ENCODE measurements around the gene KIF6.
A peak's percentile ranks its signal among the peaks of the same experiment; 100 is the strongest.
"Not testable (repeated sequence)": the region's sequence is repeated elsewhere in the genome, so short reads cannot be mapped to it uniquely, and the experiment has no call there.

KIF6 gene

GRCh38 chr6:39731565-39731964 is 6.4 kb upstream of the KIF6 start:
- Histone ChIP-seq H3K9me3 (ENCODE audit: insufficient read depth, low read length) (no peaks in the 10 kb centered on the region), H3K9ac (ENCODE audit: low read length) (no peak overlapping the region), H3K27ac (ENCODE audit: low read depth, low read length) (no peak overlapping the region), H3K36me3 (ENCODE audit: low read length) (no peaks in the 10 kb centered on the region), H3K79me2 (ENCODE audit: insufficient read depth, low read length) (no peaks in the 10 kb centered on the region), H3K4me3 (ENCODE audit: insufficient read depth, low read length, poor library complexity, severe bottlenecking) (no peak overlapping the region), H4K20me1 (ENCODE audit: low read depth, low read length) (no peaks in the 10 kb centered on the region), H3F3A (ENCODE audit: insufficient read depth) (no peaks in the 10 kb centered on the region), H3K4me2 (ENCODE audit: low read depth, low read length, poor library complexity, severe bottlenecking) (no peak overlapping the region), H2AFZ (ENCODE audit: low read depth, low read length, severe bottlenecking) (no peak overlapping the region), H3K27me3 (ENCODE audit: low read length) (no peaks in the 10 kb centered on the region), H3K9me2 (replicated peaks; ENCODE audit: insufficient read depth, low read length) (no peaks in the 10 kb centered on the region)
- no peak for TF ChIP-seq CTCF (IDR thresholded peaks at IDR 0.05; ENCODE audit: insufficient read depth, low read length, poor library complexity, severe bottlenecking)
- TF ChIP-seq EZH2phosphoT487 (conservative IDR thresholded peaks at IDR 0.05; ENCODE audit: low read length): no peak

DNA sequence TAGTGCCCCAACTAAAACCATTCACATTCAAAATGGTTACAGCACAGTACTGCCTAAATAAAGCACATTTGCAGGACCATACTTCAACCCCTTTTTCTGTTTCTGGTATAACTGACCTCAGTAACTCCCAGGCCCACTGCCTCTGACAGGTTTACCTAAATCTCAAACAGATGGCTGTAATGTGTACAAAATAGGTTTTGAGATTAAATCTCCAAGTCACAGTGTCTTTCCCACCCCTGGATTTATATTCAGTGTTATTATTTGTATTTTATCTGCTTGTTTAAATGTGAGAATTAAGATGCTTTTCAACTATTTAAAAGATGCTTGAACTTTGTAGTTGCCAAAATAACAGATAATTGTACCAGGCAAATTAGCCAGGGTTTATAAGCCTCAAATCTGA is 4.7 kb upstream of the KIF6 start:
- Histone ChIP-seq H2AFZ (ENCODE audit: low read depth, low read length, severe bottlenecking) (no peak overlapping the region), H4K20me1 (ENCODE audit: low read depth, low read length) (no peaks in the 10 kb centered on the region), H3K4me2 (ENCODE audit: low read depth, low read length, poor library complexity, severe bottlenecking) (no peak overlapping the region), H3K27me3 (ENCODE audit: low read length) (no peaks in the 10 kb centered on the region), H3K36me3 (ENCODE audit: low read length) (no peaks in the 10 kb centered on the region), H3K9me3 (ENCODE audit: insufficient read depth, low read length) (no peaks in the 10 kb centered on the region), H3K27ac (ENCODE audit: low read depth, low read length) (no peak overlapping the region), H3K4me3 (ENCODE audit: insufficient read depth, low read length, poor library complexity, severe bottlenecking) (no peak overlapping the region), H3K9ac (ENCODE audit: low read length) (no peak overlapping the region), H3K79me2 (ENCODE audit: insufficient read depth, low read length) (no peaks in the 10 kb centered on the region), H3K9me2 (replicated peaks; ENCODE audit: insufficient read depth, low read length) (no peaks in the 10 kb centered on the region), H3F3A (ENCODE audit: insufficient read depth) (no peaks in the 10 kb centered on the region)
- TF ChIP-seq EZH2phosphoT487 (conservative IDR thresholded peaks at IDR 0.05; ENCODE audit: low read length): no peak
- TF ChIP-seq CTCF (IDR thresholded peaks at IDR 0.05; ENCODE audit: insufficient read depth, low read length, poor library complexity, severe bottlenecking): no peak

DNA sequence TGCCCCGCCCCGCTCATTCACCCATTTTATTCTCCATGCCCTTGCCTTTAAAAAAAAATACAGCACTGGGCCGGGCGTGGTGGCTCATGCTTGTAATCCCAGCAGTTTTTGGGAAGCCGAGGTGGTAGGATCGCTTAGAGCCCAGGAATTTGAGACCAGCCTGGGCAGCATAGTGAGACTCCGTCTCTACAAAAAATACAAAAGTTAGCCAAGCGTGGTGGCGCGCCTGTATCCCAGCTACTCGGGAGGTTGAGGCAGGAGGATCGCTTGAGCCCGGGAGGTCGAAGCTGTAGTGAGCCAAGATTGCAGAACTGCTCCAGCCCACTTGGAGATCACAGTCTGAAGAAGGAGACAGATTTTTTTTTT is 407 bp upstream of the KIF6 start:
- Histone ChIP-seq H2AFZ (ENCODE audit: low read depth, low read length, severe bottlenecking) (peak overlapping the region; percentile 67), H3K9me2 (replicated peaks; ENCODE audit: insufficient read depth, low read length) (no peaks in the 10 kb centered on the region), H3K4me2 (ENCODE audit: low read depth, low read length, poor library complexity, severe bottlenecking) (peak overlapping the region; percentile 45), H3K4me3 (ENCODE audit: insufficient read depth, low read length, poor library complexity, severe bottlenecking) (peak overlapping the region; percentile 25), H4K20me1 (ENCODE audit: low read depth, low read length) (no peaks in the 10 kb centered on the region), H3K36me3 (ENCODE audit: low read length) (no peaks in the 10 kb centered on the region), H3K9ac (ENCODE audit: low read length) (no peak overlapping the region), H3K9me3 (ENCODE audit: insufficient read depth, low read length) (no peaks in the 10 kb centered on the region), H3K79me2 (ENCODE audit: insufficient read depth, low read length) (no peaks in the 10 kb centered on the region), H3K27me3 (ENCODE audit: low read length) (no peaks in the 10 kb centered on the region), H3K27ac (ENCODE audit: low read depth, low read length) (no peak overlapping the region), H3F3A (ENCODE audit: insufficient read depth) (no peaks in the 10 kb centered on the region)
- TF ChIP-seq CTCF (IDR thresholded peaks at IDR 0.05; ENCODE audit: insufficient read depth, low read length, poor library complexity, severe bottlenecking) (no peak), EZH2phosphoT487 (conservative IDR thresholded peaks at IDR 0.05; ENCODE audit: low read length) (no peak)

DNA sequence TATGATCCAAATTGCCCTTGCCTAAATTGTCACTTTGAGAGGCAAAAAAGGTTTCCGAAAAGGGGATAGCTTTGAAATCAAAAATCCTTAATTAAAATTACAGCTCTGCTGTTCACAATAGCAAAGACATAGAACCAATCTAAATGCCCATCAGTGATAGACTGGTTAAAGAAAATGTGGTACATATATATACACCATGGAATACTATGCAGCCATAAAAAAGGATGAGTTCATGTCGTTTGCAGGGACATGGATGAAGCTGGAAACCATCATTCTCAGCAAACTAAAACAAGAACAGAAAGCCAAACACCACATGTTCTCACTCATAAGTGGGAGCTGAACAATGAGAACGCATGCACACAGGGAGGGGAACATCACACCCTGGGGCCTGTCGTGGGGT is 1.9 kb downstream of the KIF6 start:
- not testable (repeated sequence) for H3K36me3 ChIP-seq (ENCODE audit: low read length); H3K4me3 ChIP-seq (ENCODE audit: insufficient read depth, low read length, poor library complexity, severe bottlenecking); H2AFZ ChIP-seq (ENCODE audit: low read depth, low read length, severe bottlenecking); H3K27ac ChIP-seq (ENCODE audit: low read depth, low read length); H3K79me2 ChIP-seq (ENCODE audit: insufficient read depth, low read length); H3K27me3 ChIP-seq (ENCODE audit: low read length); H3F3A ChIP-seq (ENCODE audit: insufficient read depth); H3K9ac ChIP-seq (ENCODE audit: low read length); H3K9me3 ChIP-seq (ENCODE audit: insufficient read depth, low read length); H4K20me1 ChIP-seq (ENCODE audit: low read depth, low read length); H3K4me2 ChIP-seq (ENCODE audit: low read depth, low read length, poor library complexity, severe bottlenecking); H3K9me2 ChIP-seq (replicated peaks; ENCODE audit: insufficient read depth, low read length)
